SH-SY5Y (cell line): ENCODE data around the gene FOS.

Experiments
- GATA2 ChIP-seq: IDR thresholded peaks from 2 replicates; pipeline ENCODE4 v1.6.1; 2011; ENCODE audit warnings: mild to moderate bottlenecking, low read depth, low read length
- GATA3 ChIP-seq: IDR thresholded peaks from 2 replicates; pipeline ENCODE4 v1.6.1; 2011; ENCODE audit warnings: low read depth, mild to moderate bottlenecking, low read length, moderate library complexity

DNA sequence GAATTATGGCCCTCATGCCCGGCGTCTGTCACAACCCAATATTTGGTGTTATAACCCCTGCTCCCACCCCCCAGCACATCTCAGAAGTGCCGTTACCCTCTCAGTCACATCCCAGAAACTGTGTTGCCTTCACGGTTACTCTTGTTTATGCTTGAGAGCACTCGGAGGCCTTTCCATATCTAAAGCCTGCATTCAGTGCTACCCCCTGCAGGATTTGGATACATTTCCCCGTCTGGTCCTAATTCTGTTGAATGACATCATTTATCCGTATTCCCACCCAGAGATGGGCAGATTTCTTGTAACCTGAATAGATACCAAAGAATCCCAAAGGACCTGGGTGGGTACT lies 19.1 kb upstream of the FOS start:
- no peak for TF ChIP-seq GATA3
- TF ChIP-seq GATA2: no peak
